DND-41 (cell line): Measurements from ENCODE around the gene CELF1.

Experiments
- EZH2 ChIP-seq: IDR thresholded peaks from 3 replicates; pipeline ENCODE4 v1.6.1; 2012; ENCODE audit warnings: borderline replicate concordance, low read depth, mild to moderate bottlenecking, moderate library complexity, low read length, inconsistent platforms; ENCODE audit not compliant: severe bottlenecking
- TF ChIP-seq, protein P1 (sequence below): IDR thresholded peaks from 2 replicates; pipeline ENCODE4 v1.5.1; 2012; ENCODE audit warnings: borderline replicate concordance, low read length, moderate library complexity, mild to moderate bottlenecking; ENCODE audit not compliant: poor library complexity, severe bottlenecking; ENCODE audit errors: extremely low read depth

GRCh38 chr11:47437746-47438418, 115.0 kb downstream of the CELF1 start:
- TF ChIP-seq, protein P1, sequence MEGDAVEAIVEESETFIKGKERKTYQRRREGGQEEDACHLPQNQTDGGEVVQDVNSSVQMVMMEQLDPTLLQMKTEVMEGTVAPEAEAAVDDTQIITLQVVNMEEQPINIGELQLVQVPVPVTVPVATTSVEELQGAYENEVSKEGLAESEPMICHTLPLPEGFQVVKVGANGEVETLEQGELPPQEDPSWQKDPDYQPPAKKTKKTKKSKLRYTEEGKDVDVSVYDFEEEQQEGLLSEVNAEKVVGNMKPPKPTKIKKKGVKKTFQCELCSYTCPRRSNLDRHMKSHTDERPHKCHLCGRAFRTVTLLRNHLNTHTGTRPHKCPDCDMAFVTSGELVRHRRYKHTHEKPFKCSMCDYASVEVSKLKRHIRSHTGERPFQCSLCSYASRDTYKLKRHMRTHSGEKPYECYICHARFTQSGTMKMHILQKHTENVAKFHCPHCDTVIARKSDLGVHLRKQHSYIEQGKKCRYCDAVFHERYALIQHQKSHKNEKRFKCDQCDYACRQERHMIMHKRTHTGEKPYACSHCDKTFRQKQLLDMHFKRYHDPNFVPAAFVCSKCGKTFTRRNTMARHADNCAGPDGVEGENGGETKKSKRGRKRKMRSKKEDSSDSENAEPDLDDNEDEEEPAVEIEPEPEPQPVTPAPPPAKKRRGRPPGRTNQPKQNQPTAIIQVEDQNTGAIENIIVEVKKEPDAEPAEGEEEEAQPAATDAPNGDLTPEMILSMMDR, result no peak
- no peak for TF ChIP-seq EZH2
